Measurements from ENCODE around the gene C2orf66.

GRCh38 chr2:196827356-196827755 is 18.2 kb upstream of the C2orf66 start:
- TF ChIP-seq, protein P1, sequence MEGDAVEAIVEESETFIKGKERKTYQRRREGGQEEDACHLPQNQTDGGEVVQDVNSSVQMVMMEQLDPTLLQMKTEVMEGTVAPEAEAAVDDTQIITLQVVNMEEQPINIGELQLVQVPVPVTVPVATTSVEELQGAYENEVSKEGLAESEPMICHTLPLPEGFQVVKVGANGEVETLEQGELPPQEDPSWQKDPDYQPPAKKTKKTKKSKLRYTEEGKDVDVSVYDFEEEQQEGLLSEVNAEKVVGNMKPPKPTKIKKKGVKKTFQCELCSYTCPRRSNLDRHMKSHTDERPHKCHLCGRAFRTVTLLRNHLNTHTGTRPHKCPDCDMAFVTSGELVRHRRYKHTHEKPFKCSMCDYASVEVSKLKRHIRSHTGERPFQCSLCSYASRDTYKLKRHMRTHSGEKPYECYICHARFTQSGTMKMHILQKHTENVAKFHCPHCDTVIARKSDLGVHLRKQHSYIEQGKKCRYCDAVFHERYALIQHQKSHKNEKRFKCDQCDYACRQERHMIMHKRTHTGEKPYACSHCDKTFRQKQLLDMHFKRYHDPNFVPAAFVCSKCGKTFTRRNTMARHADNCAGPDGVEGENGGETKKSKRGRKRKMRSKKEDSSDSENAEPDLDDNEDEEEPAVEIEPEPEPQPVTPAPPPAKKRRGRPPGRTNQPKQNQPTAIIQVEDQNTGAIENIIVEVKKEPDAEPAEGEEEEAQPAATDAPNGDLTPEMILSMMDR (conservative IDR thresholded peaks at IDR 0.05), result no peak
- no peak for TF ChIP-seq ZFX (IDR thresholded peaks at IDR 0.05)

Data from C4-2B (cell line).